SH-SY5Y (cell line): ENCODE results near the gene C5orf58.
A peak's percentile ranks its signal among the peaks of the same experiment; 100 is the strongest.

Experiments
- GATA2 ChIP-seq: IDR thresholded peaks from 2 replicates; pipeline ENCODE4 v1.6.1; 2011; ENCODE audit warnings: mild to moderate bottlenecking, low read depth, low read length
- GATA3 ChIP-seq: IDR thresholded peaks from 2 replicates; pipeline ENCODE4 v1.6.1; 2011; ENCODE audit warnings: low read depth, mild to moderate bottlenecking, low read length, moderate library complexity

Gene C5orf58

DNA sequence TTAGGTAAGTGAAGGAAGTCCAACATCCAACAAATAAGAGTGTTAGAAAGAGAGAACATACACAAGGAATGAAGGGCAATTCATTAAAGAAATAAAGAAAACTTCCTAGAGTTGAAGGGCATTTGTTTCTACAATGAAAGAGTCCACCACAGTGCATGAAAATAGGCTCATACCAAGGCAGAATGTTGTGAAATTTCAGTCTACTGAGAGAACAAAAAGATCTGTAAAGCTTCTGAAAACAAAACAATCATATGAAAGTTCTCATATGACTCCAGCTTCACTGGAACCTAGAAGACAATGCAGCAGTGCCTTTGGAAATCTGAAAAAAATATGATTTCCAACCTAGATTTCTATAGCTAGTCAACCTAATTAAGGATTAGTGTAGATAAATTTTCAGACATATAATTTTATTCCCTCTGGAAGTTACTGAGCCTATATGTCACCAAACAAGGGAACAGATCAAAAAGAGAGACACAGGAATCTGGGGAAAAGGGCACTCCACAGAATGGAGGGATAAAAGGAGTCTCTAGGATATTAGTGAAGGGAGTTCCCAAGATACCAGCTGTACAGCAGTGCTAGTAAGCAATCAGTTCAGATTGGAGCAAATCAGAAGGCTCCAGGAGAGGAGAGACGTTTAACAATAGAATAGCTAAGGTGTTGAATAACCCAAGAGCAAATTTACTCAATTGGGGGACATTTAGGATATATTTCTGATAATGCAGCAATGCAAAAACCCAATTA lies 5.8 kb downstream of the C5orf58 start:
- no peak for TF ChIP-seq GATA3
- TF ChIP-seq GATA2 = no peak

- TF ChIP-seq GATA2 = no peak
These were observed 13.5 kb downstream of the C5orf58 start for GRCh38 chr5:170246126-170246870.

DNA sequence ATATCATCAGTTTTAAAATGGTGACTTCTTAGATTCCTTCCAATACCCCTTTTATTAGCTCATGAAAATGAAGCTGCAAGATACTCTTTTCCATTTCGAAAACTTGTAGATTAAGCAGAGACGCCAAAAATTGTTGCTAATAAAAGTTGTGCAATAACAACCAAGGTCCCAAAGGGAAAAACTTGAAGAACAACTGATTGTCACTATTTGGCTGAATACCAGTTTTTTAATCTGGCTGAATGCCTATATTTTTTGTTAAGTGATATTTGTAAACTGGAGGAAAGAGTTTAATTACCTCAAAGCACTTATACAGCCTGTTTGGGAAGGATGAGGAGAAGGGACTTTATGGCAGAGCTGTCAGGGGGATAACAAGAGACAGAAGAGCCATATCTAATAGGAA lies 14.6 kb downstream of the C5orf58 start:
- TF ChIP-seq GATA3 = no peak
- TF ChIP-seq GATA2 = no peak

DNA sequence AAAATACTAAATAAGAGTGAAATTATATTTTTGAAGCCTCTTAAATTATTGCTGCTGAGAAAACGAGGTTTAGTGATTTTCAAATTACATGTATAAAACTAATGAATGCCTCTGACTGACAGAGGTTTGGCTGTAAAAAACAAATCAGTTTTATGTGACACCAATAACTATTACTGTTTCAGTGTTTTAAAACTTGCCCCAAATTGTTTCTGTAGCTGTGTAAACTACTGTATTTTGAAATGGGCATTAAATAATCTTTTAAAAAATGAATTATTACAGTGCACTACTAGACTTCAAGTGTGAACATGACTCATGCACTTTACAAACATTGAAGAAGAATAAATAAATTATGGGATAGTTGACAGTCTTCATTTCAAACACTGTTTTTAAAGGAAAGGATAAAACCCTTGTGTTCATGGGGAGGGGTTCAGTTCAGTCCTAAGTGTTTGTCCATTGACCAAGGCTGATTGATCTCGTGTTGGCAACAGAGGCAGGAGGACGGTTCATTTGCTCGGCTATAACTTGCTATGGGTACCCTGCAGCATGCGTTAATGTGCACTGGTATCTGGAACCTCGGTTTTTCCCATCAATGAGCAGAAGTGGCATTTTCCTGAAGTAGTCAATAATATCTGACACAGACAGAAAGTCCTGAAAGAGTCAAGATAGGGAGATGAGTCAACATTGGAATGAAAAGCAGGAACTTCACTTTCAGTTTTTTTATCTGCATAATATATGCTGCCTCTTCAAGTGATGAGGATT lies 15.6 kb downstream of the C5orf58 start:
- no peak for TF ChIP-seq GATA2
- no peak for TF ChIP-seq GATA3

DNA sequence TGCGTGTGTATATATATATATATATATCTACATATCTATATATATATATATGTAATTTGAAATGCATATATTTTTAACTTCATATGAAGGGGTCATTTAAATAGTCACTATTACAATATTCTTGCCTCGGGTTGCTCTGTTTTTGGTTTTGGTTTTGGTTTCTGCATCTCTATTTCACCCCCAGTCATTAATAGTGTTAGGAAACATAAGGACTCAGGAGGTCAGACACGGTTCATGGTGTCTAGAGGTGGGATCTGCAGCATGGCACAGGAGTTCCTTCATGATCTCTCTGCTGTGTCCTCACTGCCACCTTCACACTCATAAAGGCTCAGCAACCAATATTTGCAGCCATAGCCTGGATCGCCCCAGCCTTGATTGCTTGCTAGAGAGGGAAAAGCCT lies 16.6 kb downstream of the C5orf58 start:
- TF ChIP-seq GATA2 = no peak
- TF ChIP-seq GATA3 = no peak

- TF ChIP-seq GATA2 (no peak), GATA3 (0 out of 2 replicates have a peak, but pooled peaks have one; percentile 9)
These were observed 18.1 kb downstream of the C5orf58 start for GRCh38 chr5:170250810-170251317.

GRCh38 chr5:170251462-170251861 lies 18.7 kb downstream of the C5orf58 start:
- TF ChIP-seq GATA3 (no peak), GATA2 (no peak)

DNA sequence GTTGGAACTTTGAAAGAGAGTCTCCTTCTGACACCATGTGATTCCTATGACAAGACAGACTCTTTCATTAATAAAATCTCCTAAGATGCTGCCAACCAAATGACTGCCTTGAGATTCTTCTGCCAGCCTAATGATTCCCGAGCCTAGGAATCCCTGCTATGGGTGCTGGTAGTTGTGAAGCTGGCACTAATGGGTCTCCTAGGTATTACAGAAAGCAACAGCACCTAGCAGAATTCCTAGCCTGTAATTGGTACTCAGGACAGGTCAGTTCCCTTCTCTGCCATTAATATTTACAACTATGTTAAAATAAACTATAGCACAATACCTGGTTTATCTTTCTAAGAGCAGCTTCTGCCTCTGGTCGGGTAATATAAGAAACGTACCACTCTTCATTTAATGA lies 19.3 kb downstream of the C5orf58 start:
- TF ChIP-seq GATA3 (no peak), GATA2 (no peak)

DNA sequence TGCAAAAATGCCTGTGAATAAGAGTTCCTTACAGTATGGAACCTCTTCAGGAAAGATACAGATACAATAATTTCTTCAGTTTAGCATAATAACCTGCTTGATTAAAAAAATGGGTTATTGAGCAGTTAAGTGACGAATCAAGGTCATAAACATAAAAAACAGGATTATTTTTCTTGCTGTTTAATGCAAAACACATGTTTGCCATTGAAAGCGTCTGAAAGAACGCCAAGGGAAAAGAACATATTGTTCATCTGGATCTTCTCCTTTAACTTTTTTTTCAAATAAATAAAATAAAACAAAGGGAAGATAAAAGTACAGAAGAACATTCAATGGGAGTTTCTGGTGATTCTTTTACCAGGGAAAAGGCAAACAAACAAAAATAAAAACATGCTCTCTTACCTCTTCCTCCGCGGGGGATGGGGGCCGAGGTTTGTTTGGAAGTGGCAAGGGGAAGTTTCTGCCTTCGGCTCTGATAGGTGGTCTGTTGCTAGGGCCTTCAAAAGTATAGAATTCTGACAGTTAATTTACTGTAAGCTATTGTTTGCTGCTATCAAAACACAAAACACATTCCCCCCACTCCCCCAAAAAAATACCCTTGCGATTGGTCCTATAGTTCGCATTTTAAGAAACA lies 20.1 kb downstream of the C5orf58 start:
- TF ChIP-seq GATA3 = no peak
- TF ChIP-seq GATA2 = no peak

GRCh38 chr5:170254056-170254455 lies 21.3 kb downstream of the C5orf58 start:
- no peak for TF ChIP-seq GATA2
- TF ChIP-seq GATA3 = no peak

GRCh38 chr5:170256571-170256970 lies 23.8 kb downstream of the C5orf58 start:
- no peak for TF ChIP-seq GATA2
- no peak for TF ChIP-seq GATA3

DNA sequence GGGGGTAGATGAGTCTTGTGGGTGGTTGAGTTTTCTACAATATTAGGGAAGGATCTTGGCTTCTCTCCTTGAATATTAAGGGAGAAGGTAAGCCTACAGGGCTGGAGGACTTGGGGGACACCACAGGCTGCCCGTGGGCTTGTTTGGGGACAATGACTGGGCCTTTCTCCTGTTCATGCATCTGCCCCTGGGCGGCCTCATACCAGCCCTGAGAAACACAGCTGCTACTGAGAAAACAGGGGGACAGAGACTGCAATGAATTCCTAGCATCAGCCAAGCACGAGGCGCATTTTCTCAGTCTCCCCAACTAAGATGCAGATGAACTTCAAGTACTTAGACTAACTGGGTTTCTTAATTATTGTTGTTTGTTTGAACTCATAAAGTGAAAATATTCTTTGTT lies 24.6 kb downstream of the C5orf58 start:
- no peak for TF ChIP-seq GATA3
- no peak for TF ChIP-seq GATA2

DNA sequence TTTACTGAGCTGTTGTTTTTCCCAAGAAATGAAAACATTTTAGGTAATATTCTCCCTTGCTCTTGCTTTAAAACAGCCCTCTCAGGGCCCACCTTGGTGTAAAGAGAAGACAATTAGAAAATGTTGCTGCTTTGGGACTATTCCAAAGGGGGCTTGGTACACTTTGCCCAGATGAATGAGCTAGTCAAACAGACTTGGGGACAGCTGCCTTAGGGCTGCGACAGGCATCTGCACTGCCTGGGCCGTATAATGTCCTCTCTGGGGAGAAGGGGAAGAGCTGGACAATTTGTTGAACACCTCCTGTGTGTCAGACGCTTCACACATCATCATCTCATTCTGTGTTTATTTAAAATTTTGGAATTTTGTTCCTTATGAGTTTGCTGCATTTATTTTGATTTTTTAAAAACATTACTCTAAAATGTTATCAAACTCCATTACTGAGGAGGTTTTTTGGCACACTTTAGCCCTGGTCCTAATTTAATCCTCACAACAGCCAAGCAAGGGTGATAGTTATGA lies 28.8 kb downstream of the C5orf58 start:
- TF ChIP-seq GATA2 = no peak
